DOHH2 (cell line): ENCODE data around the gene RYR2.

Experiments used
- EZH2phosphoT487 ChIP-seq: fragments of 200-600 bp; sonication (generic); IDR thresholded peaks from 2 replicates; pipeline ENCODE4 v1.6.1; 2017; ENCODE audit warnings: borderline replicate concordance, mild to moderate bottlenecking, antibody characterized with exemption, low read length, moderate library complexity, mixed read lengths
- TF ChIP-seq, protein P1 (sequence below): fragments of 200-600 bp; sonication (generic); IDR thresholded peaks from one replicate; pipeline ENCODE4 v1.5.1; 2014; ENCODE audit warnings: antibody characterized with exemption, mild to moderate bottlenecking, low read depth, low read length; ENCODE audit not compliant: poor library complexity, severe bottlenecking

DNA sequence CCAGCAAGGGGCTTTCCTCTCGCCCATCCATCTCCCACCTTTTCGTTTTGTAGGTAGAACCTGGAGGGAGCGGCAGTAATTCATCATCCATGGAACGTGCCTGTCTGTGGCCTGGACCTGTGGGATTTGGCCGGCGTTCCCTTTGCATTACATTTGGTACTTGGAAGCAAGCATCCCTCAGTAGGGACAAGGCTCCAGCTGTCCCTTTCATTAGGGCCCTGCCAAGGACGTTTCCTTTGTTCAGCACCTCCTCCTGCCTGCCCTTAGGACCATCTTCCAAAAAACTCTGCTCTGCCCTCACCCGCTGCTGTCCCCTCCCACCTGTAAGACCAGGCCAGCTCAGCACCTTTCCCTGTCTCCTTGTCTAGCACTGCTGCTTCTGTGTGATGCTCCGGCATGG, 62.1 kb downstream of the RYR2 start:
- TF ChIP-seq, protein P1, sequence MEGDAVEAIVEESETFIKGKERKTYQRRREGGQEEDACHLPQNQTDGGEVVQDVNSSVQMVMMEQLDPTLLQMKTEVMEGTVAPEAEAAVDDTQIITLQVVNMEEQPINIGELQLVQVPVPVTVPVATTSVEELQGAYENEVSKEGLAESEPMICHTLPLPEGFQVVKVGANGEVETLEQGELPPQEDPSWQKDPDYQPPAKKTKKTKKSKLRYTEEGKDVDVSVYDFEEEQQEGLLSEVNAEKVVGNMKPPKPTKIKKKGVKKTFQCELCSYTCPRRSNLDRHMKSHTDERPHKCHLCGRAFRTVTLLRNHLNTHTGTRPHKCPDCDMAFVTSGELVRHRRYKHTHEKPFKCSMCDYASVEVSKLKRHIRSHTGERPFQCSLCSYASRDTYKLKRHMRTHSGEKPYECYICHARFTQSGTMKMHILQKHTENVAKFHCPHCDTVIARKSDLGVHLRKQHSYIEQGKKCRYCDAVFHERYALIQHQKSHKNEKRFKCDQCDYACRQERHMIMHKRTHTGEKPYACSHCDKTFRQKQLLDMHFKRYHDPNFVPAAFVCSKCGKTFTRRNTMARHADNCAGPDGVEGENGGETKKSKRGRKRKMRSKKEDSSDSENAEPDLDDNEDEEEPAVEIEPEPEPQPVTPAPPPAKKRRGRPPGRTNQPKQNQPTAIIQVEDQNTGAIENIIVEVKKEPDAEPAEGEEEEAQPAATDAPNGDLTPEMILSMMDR = no peak
- no peak for TF ChIP-seq EZH2phosphoT487
